GM20000 (cell line): ENCODE results near the gene NFS1.

Experiments used
- DNase-seq: peaks from one replicate; pipeline ENCODE4 v3.0.0; 2012; ENCODE audit warnings: low spot score
- CTCF ChIP-seq: IDR thresholded peaks from 2 replicates; pipeline ENCODE4 v1.5.1; 2012; ENCODE audit warnings: mild to moderate bottlenecking, control low read depth; ENCODE audit errors: extremely low read depth, missing control alignments

The NFS1 gene

DNA sequence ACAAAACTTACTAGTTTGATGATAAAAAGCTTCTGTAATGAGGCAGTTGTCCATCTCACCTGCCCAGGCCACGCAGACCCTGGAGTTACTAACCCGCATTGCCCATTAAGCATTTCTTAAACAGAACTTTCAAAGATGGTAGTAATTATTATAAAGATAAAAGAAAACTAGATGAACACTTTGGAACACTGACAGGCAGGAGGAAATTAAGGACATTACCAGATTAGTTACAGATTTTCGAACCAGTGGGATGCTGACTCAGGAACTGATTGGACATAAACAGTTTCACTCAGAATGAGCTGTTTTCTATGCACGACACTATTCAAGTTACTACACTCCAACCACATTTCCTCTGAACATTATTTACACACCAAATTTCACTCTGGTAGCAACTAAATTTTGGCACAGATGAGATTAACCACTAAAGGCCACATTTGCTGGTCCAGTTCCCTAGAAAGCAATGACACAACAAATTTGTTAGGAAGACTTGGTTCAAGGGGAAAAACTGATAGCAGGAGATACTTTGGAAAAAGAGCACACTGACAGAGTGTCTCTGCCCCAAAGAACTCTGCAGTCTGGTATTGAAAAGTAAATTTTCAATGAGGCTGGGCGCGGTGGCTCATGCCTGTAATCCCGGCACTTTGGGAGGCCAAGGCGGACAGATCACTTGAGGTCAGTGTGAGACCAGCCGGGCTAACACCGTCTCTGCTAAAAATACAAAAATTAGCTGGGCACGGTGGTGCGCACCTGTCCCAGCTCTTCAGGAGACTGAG is 3.1 kb upstream of the NFS1 start:
- DNase-seq: no peak
- TF ChIP-seq CTCF: no peak

GRCh38 chr20:35700625-35701148 is 1.5 kb upstream of the NFS1 start:
- DNase-seq: no peak
- no peak for TF ChIP-seq CTCF

DNA sequence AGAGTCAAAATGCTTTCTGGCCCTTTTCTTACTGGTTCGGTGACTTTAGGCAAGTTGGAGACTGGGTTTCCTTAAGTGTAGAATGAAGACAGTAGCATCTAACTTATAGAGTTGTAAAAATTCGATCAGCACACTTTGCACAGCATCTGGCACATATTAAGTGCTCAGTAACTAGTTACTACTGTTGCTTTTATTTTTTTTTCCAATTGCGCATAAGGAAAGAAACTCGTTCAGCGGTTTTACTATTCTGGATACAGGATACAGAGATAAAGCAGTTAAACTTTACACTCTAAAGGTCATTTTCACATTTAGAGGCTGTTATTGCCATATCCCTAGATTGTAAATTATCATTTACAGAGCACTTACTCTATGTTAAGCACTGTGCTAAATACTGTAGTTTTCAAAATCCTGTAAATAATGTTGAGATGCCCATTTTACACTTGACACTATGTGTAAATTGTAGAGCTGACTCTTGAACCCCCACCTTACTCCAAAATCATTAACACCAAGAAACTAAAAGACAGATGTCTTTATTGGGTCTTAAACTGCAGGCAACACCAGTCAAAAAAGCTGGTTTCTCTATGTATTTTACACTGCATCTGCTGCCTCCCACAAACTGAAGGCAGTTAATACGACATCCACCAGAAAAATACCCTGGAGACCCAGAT is 939 bp upstream of the NFS1 start:
- DNase-seq: peak; percentile 17
- no peak for TF ChIP-seq CTCF

DNA sequence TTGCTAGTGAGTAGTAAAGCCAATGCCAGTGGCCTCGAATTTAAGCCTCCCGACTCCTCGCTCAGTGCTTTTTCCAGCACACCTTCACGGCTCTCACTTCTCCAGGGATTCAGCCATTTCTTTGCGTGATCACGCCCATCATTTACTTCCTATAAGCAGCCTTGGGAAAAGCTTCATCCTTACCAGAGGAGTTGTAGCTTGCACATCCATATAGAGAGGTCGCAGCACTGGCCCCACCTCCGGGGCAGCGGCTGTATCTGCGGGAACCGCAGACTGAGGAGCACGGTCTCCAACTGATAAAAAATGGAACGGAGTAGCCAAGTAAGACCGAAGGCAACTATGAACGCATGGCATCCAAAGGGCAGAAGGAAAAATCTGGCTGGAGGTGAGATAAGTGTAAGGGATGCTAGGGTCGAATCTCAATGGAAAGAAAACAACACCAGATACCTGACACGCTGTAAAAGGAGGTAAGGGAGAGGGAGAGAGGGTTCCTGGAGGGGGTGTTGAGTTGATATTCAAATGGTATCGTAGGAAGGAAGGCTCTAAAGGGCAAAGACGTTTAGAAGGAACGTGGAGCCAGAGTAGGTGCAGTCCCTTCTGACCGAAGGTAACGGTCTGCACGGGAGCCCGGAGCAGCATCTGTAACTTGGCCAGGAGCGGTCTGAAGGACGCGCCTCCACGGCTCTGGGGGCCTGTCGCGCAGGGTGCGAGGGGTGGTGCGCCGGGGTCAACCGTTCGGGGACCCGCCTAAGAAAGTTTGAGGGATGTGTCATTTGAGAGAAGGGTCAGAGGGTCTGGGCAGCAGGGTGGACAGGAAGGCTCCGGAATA is 640 bp downstream of the NFS1 start:
- no peak for DNase-seq
- TF ChIP-seq CTCF: no peak

- no peak for TF ChIP-seq CTCF
- no peak for DNase-seq
These were observed 1.4 kb downstream of the NFS1 start for GRCh38 chr20:35697696-35698297.

DNA sequence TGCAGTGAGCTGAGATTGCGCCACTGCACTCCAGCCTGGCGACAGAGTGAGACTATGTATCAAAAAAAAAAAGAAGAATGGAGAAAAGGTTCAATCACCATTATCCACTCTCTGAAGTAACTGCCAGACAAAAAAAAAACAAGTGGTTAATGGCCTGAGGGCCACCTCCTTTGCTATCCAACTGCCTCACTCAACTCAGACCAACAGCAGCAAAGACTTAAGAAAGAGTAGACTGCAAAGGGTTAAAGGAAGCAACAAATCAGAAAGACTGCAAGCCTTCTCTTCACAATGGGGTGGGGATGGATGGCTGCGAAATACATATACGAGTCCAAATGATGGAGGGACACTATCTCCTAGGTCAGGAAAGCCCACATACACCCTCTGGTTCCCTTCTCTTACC is 3.2 kb downstream of the NFS1 start:
- TF ChIP-seq CTCF: no peak
- DNase-seq: no peak
